Type B pancreatic cell (in vitro differentiated cells): ENCODE measurements around the gene TBCB. TPM values are rescaled to one million over a fixed set of nuclear protein-coding genes. Genes with fewer than 3 reads are reported as not detected.

Source experiments
- DNase-seq: peaks from one replicate; pipeline ENCODE4 v3.0.0; 2021; ENCODE audit warnings: mixed read lengths; ENCODE audit not compliant: unreplicated experiment; ENCODE audit errors: extremely low spot score
- H3K27ac Mint-ChIP-seq: 2 replicates; pipeline ENCODE4 v1.8.0; 2021; ENCODE audit warnings: mild to moderate bottlenecking, mixed read lengths
- H3K27me3 Mint-ChIP-seq: 2 replicates; pipeline ENCODE4 v1.8.0; 2021; ENCODE audit warnings: mixed read lengths
- H3K36me3 Mint-ChIP-seq: 2 replicates; pipeline ENCODE4 v1.8.0; 2021; ENCODE audit warnings: mixed read lengths
- H3K4me1 Mint-ChIP-seq: one replicate; pipeline ENCODE4 v1.8.0; 2021; ENCODE audit warnings: mixed read lengths; ENCODE audit not compliant: unreplicated experiment
- H3K4me3 Mint-ChIP-seq: 2 replicates; pipeline ENCODE4 v1.8.0; 2021; ENCODE audit warnings: mild to moderate bottlenecking, mixed read lengths
- H3K9me3 Mint-ChIP-seq: 2 replicates; pipeline ENCODE4 v1.8.0; 2021; ENCODE audit warnings: mixed read lengths
- CTCF ChIP-seq: fragments of 200-600 bp; sonication (generic); conservative IDR thresholded peaks from 2 replicates; pipeline ENCODE4 v1.5.0; 2021; ENCODE audit warnings: antibody characterized with exemption, mild to moderate bottlenecking
- total RNA-seq: library from RNA; stranded (reverse); gene quantifications from 2 replicates; pipeline ENCODE4 v1.2.1, GENCODE V29; 2021; ENCODE audit warnings: low replicate concordance

The TBCB gene
- total RNA-seq, 1 donor from 2014 or later: 148 TPM

DNA sequence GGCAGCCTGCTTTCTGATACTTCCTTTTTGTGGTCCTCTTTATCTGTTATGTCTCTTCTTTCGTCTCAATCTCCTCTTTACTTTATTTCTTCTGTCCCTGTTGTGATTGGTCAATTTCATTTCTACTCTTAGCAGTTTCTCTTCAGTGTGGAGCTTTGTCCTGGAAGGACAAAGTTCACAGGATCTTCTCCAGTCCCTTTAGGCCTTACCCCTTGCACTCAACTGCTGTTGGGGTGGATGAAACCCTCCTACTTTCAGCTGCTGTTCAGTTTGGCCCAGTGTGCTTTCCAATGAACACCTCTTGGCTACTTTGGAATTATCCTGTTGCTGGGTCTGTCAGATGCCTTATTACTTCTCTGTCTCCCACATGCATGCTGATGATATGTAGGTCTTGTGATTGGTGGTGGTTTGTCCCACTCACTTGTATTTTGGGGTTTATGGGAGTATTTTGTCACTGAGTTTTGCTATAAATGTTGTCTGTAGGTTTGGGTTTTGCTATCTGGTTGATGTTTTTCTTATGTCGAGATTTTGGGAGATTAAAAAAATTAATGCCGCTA, 35.8 kb upstream of the TBCB start:
- no peak for DNase-seq
- no peak overlapping the region for H3K4me3 Mint-ChIP-seq
- no peak overlapping the region for H3K27ac Mint-ChIP-seq
- H3K9me3 Mint-ChIP-seq: no peaks in the 10 kb centered on the region
- H3K4me1 Mint-ChIP-seq: no peaks in the 10 kb centered on the region
- peaks cover 6% of the 10 kb centered on the region for H3K36me3 Mint-ChIP-seq
- no peaks in the 10 kb centered on the region for H3K27me3 Mint-ChIP-seq
- no peak for TF ChIP-seq CTCF

DNA sequence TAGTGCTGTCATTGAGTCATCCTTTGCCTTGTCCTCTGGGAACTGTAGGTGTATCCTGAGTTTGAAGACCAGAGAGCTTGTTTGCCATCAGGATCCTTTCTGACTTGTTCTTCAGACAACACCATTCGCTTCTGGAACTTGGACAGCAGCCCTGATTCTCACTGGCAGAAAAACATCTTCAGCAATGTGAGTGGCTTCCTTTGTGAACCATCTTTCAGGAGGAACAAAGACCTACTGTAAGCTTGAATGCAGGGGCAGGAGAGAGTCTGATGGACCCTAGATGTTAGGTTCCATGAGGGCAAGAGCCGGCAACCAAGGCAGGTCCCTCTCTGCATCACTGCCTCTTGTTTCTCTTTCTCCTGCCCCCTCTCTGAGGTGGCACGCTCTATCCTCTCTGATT, 33.9 kb upstream of the TBCB start:
- TF ChIP-seq CTCF: no peak
- Mint-ChIP-seq H3K36me3 (peaks cover 3% of the 10 kb centered on the region), H3K27me3 (no peaks in the 10 kb centered on the region), H3K4me3 (no peak overlapping the region), H3K27ac (no peak overlapping the region), H3K4me1 (no peaks in the 10 kb centered on the region), H3K9me3 (no peaks in the 10 kb centered on the region)
- no peak for DNase-seq

- H3K36me3 Mint-ChIP-seq: peaks cover 3% of the 10 kb centered on the region
- no peaks in the 10 kb centered on the region for H3K9me3 Mint-ChIP-seq
- H3K27me3 Mint-ChIP-seq: no peaks in the 10 kb centered on the region
- no peaks in the 10 kb centered on the region for H3K4me1 Mint-ChIP-seq
- no peak overlapping the region for H3K27ac Mint-ChIP-seq
- H3K4me3 Mint-ChIP-seq: no peak overlapping the region
- TF ChIP-seq CTCF: no peak
- no peak for DNase-seq
Measured at GRCh38 chr19:36081894-36082293, 33.4 kb upstream of the TBCB start.

- Mint-ChIP-seq H3K4me1 (no peaks in the 10 kb centered on the region), H3K27ac (no peak overlapping the region), H3K9me3 (no peaks in the 10 kb centered on the region), H3K4me3 (no peak overlapping the region), H3K36me3 (peaks cover 3% of the 10 kb centered on the region), H3K27me3 (no peaks in the 10 kb centered on the region)
- no peak for TF ChIP-seq CTCF
- no peak for DNase-seq
Measured at GRCh38 chr19:36082916-36083315, 32.4 kb upstream of the TBCB start.

GRCh38 chr19:36084231-36085009, 30.8 kb upstream of the TBCB start:
- H3K4me1 Mint-ChIP-seq: no peaks in the 10 kb centered on the region
- H3K27me3 Mint-ChIP-seq: no peaks in the 10 kb centered on the region
- TF ChIP-seq CTCF: no peak
- DNase-seq: no peak
- no peaks in the 10 kb centered on the region for H3K9me3 Mint-ChIP-seq
- H3K27ac Mint-ChIP-seq: no peak overlapping the region
- no peak overlapping the region for H3K4me3 Mint-ChIP-seq
- peaks cover 3% of the 10 kb centered on the region for H3K36me3 Mint-ChIP-seq
